ENCODE data around the gene SMIM28. TPM values are rescaled to one million over a fixed set of nuclear protein-coding genes. Genes with fewer than 3 reads are reported as not detected.

The SMIM28 gene
- total and polyA plus RNA-seq, 9 of the 15 experiments (the other 6 are each of a cell fraction or from before 2014, with no cell fraction given) = not detected

DNA sequence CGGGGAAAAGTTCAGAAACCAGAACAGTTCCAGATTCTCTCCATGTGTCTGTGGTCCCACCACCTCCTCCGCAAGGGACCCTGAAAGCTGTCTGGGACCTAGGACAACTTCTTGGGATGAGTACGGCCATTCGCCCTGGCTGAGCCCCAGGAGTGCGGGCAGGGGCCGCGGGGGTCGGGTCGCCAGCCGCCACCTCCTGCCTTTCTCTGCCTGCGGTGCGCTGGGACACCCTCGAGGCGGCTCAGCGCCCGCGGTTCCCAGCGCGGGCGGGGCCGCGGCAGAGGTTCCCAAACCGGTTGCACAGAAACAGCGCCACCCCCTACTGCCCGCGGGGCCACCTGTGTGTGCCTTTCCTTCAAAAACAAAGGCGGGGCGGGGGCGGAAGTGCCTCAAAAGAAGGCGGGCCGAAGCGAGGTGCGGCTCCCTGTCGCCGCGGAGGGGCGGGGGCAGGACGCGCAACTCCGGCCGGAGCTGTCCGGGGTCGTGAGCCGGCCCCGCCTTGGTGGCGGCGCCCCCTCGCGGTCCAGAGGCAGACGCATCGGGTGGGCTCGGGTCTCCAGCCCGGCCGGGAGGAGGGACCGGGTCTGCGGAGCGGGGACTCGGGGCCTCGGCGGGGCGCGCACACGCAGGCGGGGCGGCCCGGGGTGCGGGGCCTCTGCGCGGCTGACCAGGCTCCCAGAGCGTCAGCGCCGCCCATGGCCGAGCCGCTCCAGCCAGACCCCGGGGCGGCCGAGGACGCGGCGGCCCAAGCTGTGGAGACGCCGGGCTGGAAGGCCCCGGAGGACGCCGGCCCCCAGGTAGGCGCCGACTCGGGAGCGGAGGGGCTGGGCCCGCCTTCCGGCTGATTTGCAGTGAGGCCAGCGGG is 26.3 kb downstream of the SMIM28 start, which contains the start of gene HEBP2 (continued):
- TF ChIP-seq, protein P1, sequence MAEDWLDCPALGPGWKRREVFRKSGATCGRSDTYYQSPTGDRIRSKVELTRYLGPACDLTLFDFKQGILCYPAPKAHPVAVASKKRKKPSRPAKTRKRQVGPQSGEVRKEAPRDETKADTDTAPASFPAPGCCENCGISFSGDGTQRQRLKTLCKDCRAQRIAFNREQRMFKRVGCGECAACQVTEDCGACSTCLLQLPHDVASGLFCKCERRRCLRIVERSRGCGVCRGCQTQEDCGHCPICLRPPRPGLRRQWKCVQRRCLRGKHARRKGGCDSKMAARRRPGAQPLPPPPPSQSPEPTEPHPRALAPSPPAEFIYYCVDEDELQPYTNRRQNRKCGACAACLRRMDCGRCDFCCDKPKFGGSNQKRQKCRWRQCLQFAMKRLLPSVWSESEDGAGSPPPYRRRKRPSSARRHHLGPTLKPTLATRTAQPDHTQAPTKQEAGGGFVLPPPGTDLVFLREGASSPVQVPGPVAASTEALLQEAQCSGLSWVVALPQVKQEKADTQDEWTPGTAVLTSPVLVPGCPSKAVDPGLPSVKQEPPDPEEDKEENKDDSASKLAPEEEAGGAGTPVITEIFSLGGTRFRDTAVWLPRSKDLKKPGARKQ (CRISPR knock-in tag; IDR thresholded peaks at IDR 0.05) = no peak
- TF ChIP-seq CREM (IDR thresholded peaks at IDR 0.05; ENCODE audit: low read depth) = peak; percentile 73; the same call in 1 of the 2 replicates
- TF ChIP-seq PHTF2 (CRISPR knock-in tag; IDR thresholded peaks at IDR 0.05) = no peak
- TF ChIP-seq ZNF197 (CRISPR knock-in tag; IDR thresholded peaks at IDR 0.05; ENCODE audit: low read depth) = no peak; the same call in 1 of the 2 replicates
- TF ChIP-seq, protein P2, sequence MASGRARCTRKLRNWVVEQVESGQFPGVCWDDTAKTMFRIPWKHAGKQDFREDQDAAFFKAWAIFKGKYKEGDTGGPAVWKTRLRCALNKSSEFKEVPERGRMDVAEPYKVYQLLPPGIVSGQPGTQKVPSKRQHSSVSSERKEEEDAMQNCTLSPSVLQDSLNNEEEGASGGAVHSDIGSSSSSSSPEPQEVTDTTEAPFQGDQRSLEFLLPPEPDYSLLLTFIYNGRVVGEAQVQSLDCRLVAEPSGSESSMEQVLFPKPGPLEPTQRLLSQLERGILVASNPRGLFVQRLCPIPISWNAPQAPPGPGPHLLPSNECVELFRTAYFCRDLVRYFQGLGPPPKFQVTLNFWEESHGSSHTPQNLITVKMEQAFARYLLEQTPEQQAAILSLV (tag; IDR thresholded peaks at IDR 0.05) = no peak
- TF ChIP-seq DEAF1 (CRISPR knock-in tag; IDR thresholded peaks at IDR 0.05) = no peak; the same call in 1 of the 2 replicates
- no peak for TF ChIP-seq DNMT1 (IDR thresholded peaks at IDR 0.05)
- TF ChIP-seq, protein P3, sequence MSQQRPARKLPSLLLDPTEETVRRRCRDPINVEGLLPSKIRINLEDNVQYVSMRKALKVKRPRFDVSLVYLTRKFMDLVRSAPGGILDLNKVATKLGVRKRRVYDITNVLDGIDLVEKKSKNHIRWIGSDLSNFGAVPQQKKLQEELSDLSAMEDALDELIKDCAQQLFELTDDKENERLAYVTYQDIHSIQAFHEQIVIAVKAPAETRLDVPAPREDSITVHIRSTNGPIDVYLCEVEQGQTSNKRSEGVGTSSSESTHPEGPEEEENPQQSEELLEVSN (IDR thresholded peaks at IDR 0.05; ENCODE audit: borderline replicate concordance in 1 of 2, extremely low read depth in 1 of 2, insufficient read depth in 1 of 2, insufficient read length in 1 of 2, low read depth in 1 of 2, low read length in 1 of 2, poor library complexity in 1 of 2, severe bottlenecking in 1 of 2) = peak; percentile 70 to 89
- TF ChIP-seq ZNF778 (CRISPR knock-in tag; IDR thresholded peaks at IDR 0.05) = no peak
- TF ChIP-seq ZC3H4 (CRISPR knock-in tag; IDR thresholded peaks at IDR 0.05; ENCODE audit: borderline replicate concordance) = no peak
- TF ChIP-seq ZNF79 (CRISPR knock-in tag; IDR thresholded peaks at IDR 0.05; ENCODE audit: low read depth) = no peak
- TF ChIP-seq UBTF (IDR thresholded peaks at IDR 0.05; ENCODE audit: borderline replicate concordance in 1 of 2, low read depth in 2 of 2, low read length in 2 of 2) = peak; percentile 51 to 83; a peak in 3 of 4 replicates
- TF ChIP-seq CEBPB (tag; IDR thresholded peaks at IDR 0.05) = no peak
- 0 out of 2 replicates have a peak, but pooled peaks have one; percentile 10 for TF ChIP-seq THRB (CRISPR knock-in tag; conservative IDR thresholded peaks at IDR 0.05)
- peak; percentile 76; the same call in 1 of the 2 replicates for TF ChIP-seq SIN3B (IDR thresholded peaks at IDR 0.05; ENCODE audit: low read depth)
